ENCODE results near the gene MFAP5. TPM values are rescaled to one million over a fixed set of nuclear protein-coding genes. Genes with fewer than 3 reads are reported as not detected.

Gene MFAP5
- total and polyA plus RNA-seq, 10 of the 15 experiments (the other 5 are each of a cell fraction or from before 2014, with no cell fraction given): 0.06 to 0.14 (median 0.12) TPM; not detected in 7

DNA sequence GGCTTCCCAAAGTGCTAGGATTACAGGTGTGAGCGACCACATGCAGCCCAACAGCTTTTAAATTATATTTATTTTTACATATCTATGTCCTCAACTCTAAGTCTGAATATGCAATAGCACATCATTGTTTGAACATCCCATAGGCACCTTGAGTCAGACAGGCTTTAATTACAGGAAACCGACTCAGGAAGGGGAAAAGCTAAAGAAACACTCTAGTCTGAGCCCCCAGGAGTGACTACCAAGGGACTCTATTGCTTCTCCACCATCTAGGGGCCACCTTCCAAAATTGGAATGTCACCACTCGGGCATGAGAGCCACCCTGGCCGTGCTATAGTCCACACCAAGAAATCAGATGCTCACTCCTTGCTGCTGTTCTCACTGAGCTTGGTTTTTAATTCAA, 14.0 kb upstream of the MFAP5 start (continued):
- TF ChIP-seq RAD51 (IDR thresholded peaks at IDR 0.05) (no peak), JUND (IDR thresholded peaks at IDR 0.05; ENCODE audit: low read depth, low read length) (no peak), CBFB (IDR thresholded peaks at IDR 0.05; ENCODE audit: low read depth) (no peak), BRCA1 (IDR thresholded peaks at IDR 0.05; ENCODE audit: low read depth, low read length) (no peak), MAX (IDR thresholded peaks at IDR 0.05; ENCODE audit: low read depth, low read length) (no peak), CREM (IDR thresholded peaks at IDR 0.05; ENCODE audit: low read depth) (no peak), FOS (IDR thresholded peaks at IDR 0.05; ENCODE audit: borderline replicate concordance, extremely low read depth, insufficient read length) (no peak), KLF5 (IDR thresholded peaks at IDR 0.05; ENCODE audit: partially characterized antibody) (no peak), STAT3 (IDR thresholded peaks at IDR 0.05; ENCODE audit: low read depth, low read length) (no peak)

DNA sequence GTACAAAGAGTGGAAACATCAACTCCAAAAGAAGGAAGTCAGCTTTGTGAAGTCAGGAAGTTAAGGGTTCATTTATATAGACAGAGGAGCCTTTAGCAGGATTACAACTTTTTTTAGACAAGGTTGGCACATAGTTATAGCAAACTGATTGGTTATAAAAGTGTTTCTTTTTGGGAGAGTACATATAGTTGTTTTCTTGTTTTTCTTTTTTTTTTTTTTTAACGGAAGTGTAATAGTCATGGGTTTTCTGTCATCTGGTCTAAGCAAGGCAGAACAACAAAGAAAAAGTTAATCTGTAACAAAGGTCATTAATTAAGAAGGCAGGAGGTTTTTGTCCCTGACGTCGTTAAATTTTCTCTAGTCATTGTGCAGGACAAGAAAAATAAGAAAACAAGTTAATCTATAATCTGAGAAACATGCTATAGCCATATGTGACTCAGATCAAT, 13.0 kb upstream of the MFAP5 start:
- WGBS (ENCODE audit: insufficient coverage, insufficient replicate concordance, low lambda C conversion rate, missing lambda C conversion rate): 95% methylated on average over 2 of the region's 3 CpGs
- no peaks in the 10 kb centered on the region for H3K27me3 ChIP-seq (replicated peaks in 1 of 2; ENCODE audit: control insufficient read depth in 2 of 2, insufficient read depth in 2 of 2, low read length in 1 of 2)
- SMC1A ChIA-PET (ENCODE audit: uncharacterized antibody, unreplicated experiment): interaction anchor here (1.0 to 2.4 kb wide), 4 partner anchors 9 to 31 kb away, joined by 3 to 10 read pairs (median 6); no protein-coding TSS in a partner anchor
- CTCF ChIA-PET: interaction anchor here (1.8 to 4.2 kb wide), 5 partner anchors 9 to 374 kb away, joined by 6 to 41 read pairs (median 8); no protein-coding TSS in a partner anchor
- intact Hi-C loops (cut with micrococcal nuclease; ENCODE audit: unreplicated experiment): no loop called here
- RAD21 ChIA-PET (ENCODE audit: unreplicated experiment): no interaction called here
- ATAC-seq (peak; percentile 75), FAIRE-seq (no peak), DNase-seq (ENCODE audit: low read depth, low spot score) (no peak)
- no peaks in the 10 kb centered on the region for H3K4me1 ChIP-seq (ENCODE audit: control insufficient read depth, insufficient read depth, low read length)
- H3K27ac ChIP-seq (ENCODE audit: control insufficient read depth, insufficient read depth): no peak overlapping the region
- POLR2A ChIA-PET: interaction anchor here (0.7 kb wide), 1 partner anchor 10 kb away, joined by 4 read pairs; no protein-coding TSS in a partner anchor
- H3K4me2 ChIP-seq (ENCODE audit: control insufficient read depth, insufficient read depth): no peak overlapping the region
- H3K4me3 ChIP-seq: no peak overlapping the region
- H3K79me2 ChIP-seq (ENCODE audit: control insufficient read depth, insufficient read depth, low read length): no peaks in the 10 kb centered on the region
- no peaks in the 10 kb centered on the region for H4K20me1 ChIP-seq (ENCODE audit: control insufficient read depth, insufficient read depth)
- in situ Hi-C loops (cut with MboI): no loop called here
- H2AFZ ChIP-seq (ENCODE audit: control insufficient read depth, low read depth, low read length): no peak overlapping the region
- peaks cover 1% of the 10 kb centered on the region; the same call in 1 of the 3 replicates for H3K9me3 ChIP-seq (replicated peaks; ENCODE audit: control insufficient read depth, insufficient read depth, low read length)
- no peaks in the 10 kb centered on the region for H3K36me3 ChIP-seq (ENCODE audit: control insufficient read depth in 2 of 2, insufficient read depth in 2 of 2, low read length in 1 of 2)
- no peak overlapping the region for H3K9ac ChIP-seq (ENCODE audit: control insufficient read depth, insufficient read depth, low read length)
- BruUV-seq (replicated peaks): no TSS peak
- TF ChIP-seq ZBTB40 (IDR thresholded peaks at IDR 0.05; ENCODE audit: borderline replicate concordance) (no peak), SIX5 (IDR thresholded peaks at IDR 0.05; ENCODE audit: low read depth, low read length, severe bottlenecking) (no peak), SUZ12 (IDR thresholded peaks at IDR 0.05; ENCODE audit: unreplicated experiment) (no peak), BRCA1 (IDR thresholded peaks at IDR 0.05; ENCODE audit: low read depth, low read length) (no peak), RB1 (IDR thresholded peaks at IDR 0.05; ENCODE audit: borderline replicate concordance) (no peak), ATF2 (IDR thresholded peaks at IDR 0.05; ENCODE audit: low read length) (no peak), NRF1 (conservative IDR thresholded peaks at IDR 0.05; ENCODE audit: low read depth, low read length) (no peak), CBX5 (IDR thresholded peaks at IDR 0.05; ENCODE audit: low read depth) (no peak)
- TF ChIP-seq, protein P1, sequence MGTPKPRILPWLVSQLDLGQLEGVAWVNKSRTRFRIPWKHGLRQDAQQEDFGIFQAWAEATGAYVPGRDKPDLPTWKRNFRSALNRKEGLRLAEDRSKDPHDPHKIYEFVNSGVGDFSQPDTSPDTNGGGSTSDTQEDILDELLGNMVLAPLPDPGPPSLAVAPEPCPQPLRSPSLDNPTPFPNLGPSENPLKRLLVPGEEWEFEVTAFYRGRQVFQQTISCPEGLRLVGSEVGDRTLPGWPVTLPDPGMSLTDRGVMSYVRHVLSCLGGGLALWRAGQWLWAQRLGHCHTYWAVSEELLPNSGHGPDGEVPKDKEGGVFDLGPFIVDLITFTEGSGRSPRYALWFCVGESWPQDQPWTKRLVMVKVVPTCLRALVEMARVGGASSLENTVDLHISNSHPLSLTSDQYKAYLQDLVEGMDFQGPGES (IDR thresholded peaks at IDR 0.05): no peak
